ENCODE measurements around the gene PRKACB. TPM values are rescaled to one million over a fixed set of nuclear protein-coding genes. Genes with fewer than 3 reads are reported as not detected.

PRKACB gene
- total and polyA plus RNA-seq, 2 of the 8 experiments (the other 6 are each of a cell fraction or from before 2014, with no cell fraction given) = 7.8 to 31.0 TPM

GRCh38 chr1:84286071-84286470 is 142.0 kb downstream of the PRKACB start:
- Histone ChIP-seq H2BK20ac (ENCODE audit: low read length) (no peak overlapping the region), H3K14ac (ENCODE audit: insufficient read length) (no peak overlapping the region), H4K8ac (ENCODE audit: extremely low read depth, insufficient read depth, low read length) (no peak overlapping the region), H2BK15ac (ENCODE audit: low read length) (no peak overlapping the region), H3K79me2 (ENCODE audit: control insufficient read depth in 1 of 2, insufficient read depth in 2 of 2, low read length in 2 of 2) (no peaks in the 10 kb centered on the region), H3K4ac (replicated peaks; ENCODE audit: insufficient read length, low read depth, low read length) (no peak overlapping the region), H3K4me3 (ENCODE audit: extremely low read depth in 1 of 4, insufficient read depth in 2 of 4, low read depth in 3 of 4, low read length in 4 of 4) (no peak overlapping the region), H3K27ac (ENCODE audit: low read depth, low read length) (no peak overlapping the region), H3K18ac (ENCODE audit: extremely low read depth, low read length) (no peak overlapping the region), H2AFZ (ENCODE audit: low read length) (no peak overlapping the region), H4K91ac (replicated peaks; ENCODE audit: insufficient read length, low read length) (no peak overlapping the region), H2BK5ac (ENCODE audit: low read depth, low read length) (no peak overlapping the region), H3K9ac (replicated peaks in 1 of 4; ENCODE audit: extremely low read depth in 1 of 4, low read depth in 3 of 4, low read length in 3 of 4) (no peak overlapping the region), H2BK12ac (ENCODE audit: low read depth, low read length) (no peak overlapping the region), H3K36me3 (ENCODE audit: control insufficient read depth in 2 of 4, insufficient read depth in 4 of 4, low read length in 3 of 4) (peaks cover 0 to 6% (median 0%) of the 10 kb centered on the region in 4 experiments; a peak in 2 of 8 replicates), H3K4me2 (ENCODE audit: insufficient read depth in 1 of 2, low read depth in 2 of 2, low read length in 2 of 2) (no peak overlapping the region), H3K23me2 (ENCODE audit: low read depth, low read length) (no peaks in the 10 kb centered on the region), H4K5ac (ENCODE audit: insufficient read length, low read depth, low read length) (no peak overlapping the region), H3K79me1 (ENCODE audit: low read depth, low read length) (no peaks in the 10 kb centered on the region), H3K56ac (replicated peaks; ENCODE audit: insufficient read length, low read depth, low read length) (no peak overlapping the region), H3K4me1 (replicated peaks in 1 of 4; ENCODE audit: control insufficient read depth in 3 of 4, insufficient read depth in 4 of 4, low read length in 3 of 4) (no peaks in the 10 kb centered on the region; a peak in 1 of 7 replicates), H4K20me1 (replicated peaks in 1 of 2; ENCODE audit: control insufficient read depth in 1 of 2, insufficient read depth in 2 of 2, low read length in 2 of 2) (no peaks in the 10 kb centered on the region), H2BK120ac (replicated peaks; ENCODE audit: low read depth, low read length) (no peak overlapping the region), H3K9me3 (ENCODE audit: insufficient read depth in 2 of 2, low read depth in 1 of 2, low read length in 1 of 2) (peaks cover 7 to 22% of the 10 kb centered on the region in 2 experiments; a peak in 3 of 4 replicates), H2AK5ac (ENCODE audit: low read depth, low read length) (no peak overlapping the region), H3K27me3 (replicated peaks in 1 of 4; ENCODE audit: control insufficient read depth in 3 of 4, extremely low read depth in 1 of 4, insufficient read depth in 3 of 4, low read length in 3 of 4) (no peaks in the 10 kb centered on the region), H3K23ac (ENCODE audit: insufficient read length) (no peak overlapping the region)
- WGBS, 2 experiments (ENCODE audit: extremely low coverage in 1 of 2, insufficient coverage in 1 of 2, insufficient read length in 1 of 2, insufficient replicate concordance in 2 of 2, low coverage in 1 of 2, low lambda C conversion rate in 2 of 2, missing lambda C conversion rate in 1 of 2) = 92% methylated on average over 1 of the region's 1 CpG; no CpG with 5 or more reads in 1 of the 2 experiments
- FAIRE-seq (no peak), DNase-seq (ENCODE audit: low read depth in 1 of 2, low spot score in 2 of 2) (no peak)
- ChIA-PET CTCF (ENCODE audit: partially characterized antibody) (interaction anchor here (0.7 to 0.9 kb wide), 2 partner anchors 16 to 144 kb away, joined by 3 read pairs; no protein-coding TSS in a partner anchor), POLR2A (ENCODE audit: partially characterized antibody) (no interaction called here)
- TF ChIP-seq BCL11A (IDR thresholded peaks at IDR 0.05; ENCODE audit: low read depth in 2 of 2, low read length in 2 of 2) (no peak), POU5F1 (IDR thresholded peaks at IDR 0.05; ENCODE audit: low read depth, low read length) (no peak), CEBPB (IDR thresholded peaks at IDR 0.05; ENCODE audit: low read depth, low read length) (no peak), GTF2F1 (IDR thresholded peaks at IDR 0.05; ENCODE audit: borderline replicate concordance, low read depth, low read length) (no peak), SP2 (IDR thresholded peaks at IDR 0.05; ENCODE audit: low read length) (no peak), E2F6 (IDR thresholded peaks at IDR 0.05) (no peak), SP4 (IDR thresholded peaks at IDR 0.05; ENCODE audit: low read length) (no peak), TAF1 (IDR thresholded peaks at IDR 0.05; ENCODE audit: low read depth, low read length) (no peak)

All from H1 (cell line).